Trophoblast cell (in vitro differentiated cells and primary cell): Measurements from ENCODE around the gene TSFM. TPM values are rescaled to one million over a fixed set of nuclear protein-coding genes. Genes with fewer than 3 reads are reported as not detected.
A peak's percentile ranks its signal among the peaks of the same experiment; 100 is the strongest.

Experiments used
- DNase-seq, 2 donors: peaks; one replicate each; pipeline ENCODE4 v3.0.0-alpha.2; 2016
- H2AFZ ChIP-seq: 2 replicates; pipeline ENCODE4 v1.6.1; 2013; ENCODE audit warnings: low read length, moderate library complexity, mild to moderate bottlenecking; ENCODE audit not compliant: insufficient read depth, poor library complexity
- H2AK5ac ChIP-seq: 2 replicates; pipeline ENCODE4 v1.6.1; 2013; ENCODE audit warnings: mild to moderate bottlenecking, low read length
- H2BK120ac ChIP-seq: 2 replicates; pipeline ENCODE4 v1.6.1; 2013; ENCODE audit warnings: low read length, mild to moderate bottlenecking, moderate library complexity; ENCODE audit not compliant: insufficient read depth, poor library complexity
- H2BK12ac ChIP-seq: 2 replicates; pipeline ENCODE4 v1.6.1; 2013; ENCODE audit warnings: mild to moderate bottlenecking, low read length, moderate library complexity
- H2BK5ac ChIP-seq: 2 replicates; pipeline ENCODE4 v1.6.1; 2013; ENCODE audit warnings: low read length, low read depth, moderate library complexity, mild to moderate bottlenecking; ENCODE audit not compliant: poor library complexity
- H3K14ac ChIP-seq: 2 replicates; pipeline ENCODE4 v1.6.1; 2013; ENCODE audit warnings: mild to moderate bottlenecking, low read length
- H3K18ac ChIP-seq: 2 replicates; pipeline ENCODE4 v1.6.1; 2013; ENCODE audit warnings: mild to moderate bottlenecking, low read length
- H3K23ac ChIP-seq: 2 replicates; pipeline ENCODE4 v1.6.1; 2013; ENCODE audit warnings: low read length
- H3K27ac ChIP-seq: 2 replicates; pipeline ENCODE4 v1.5.1; 2013; ENCODE audit warnings: low read depth, mild to moderate bottlenecking, inconsistent platforms, low read length, moderate library complexity
- H3K27me3 ChIP-seq: 2 replicates; pipeline ENCODE4 v1.6.1; 2013; ENCODE audit warnings: inconsistent platforms, mild to moderate bottlenecking, low read length, moderate library complexity; ENCODE audit not compliant: insufficient read depth
- H3K36me3 ChIP-seq, 2 experiments: 1 replicate in 1 of 2; 2 replicates in 1 of 2; pipeline ENCODE4 v1.6.1; 2013; ENCODE audit warnings: low read length in 2 of 2, mild to moderate bottlenecking in 2 of 2, moderate library complexity in 1 of 2; ENCODE audit not compliant: insufficient read depth in 2 of 2, control insufficient read depth in 1 of 2
- H3K4ac ChIP-seq: 2 replicates; pipeline ENCODE4 v1.6.1; 2013; ENCODE audit warnings: low read depth, mild to moderate bottlenecking, low read length, moderate library complexity
- H3K4me1 ChIP-seq, 2 experiments: 1 replicate in 1 of 2; 2 replicates in 1 of 2; pipeline ENCODE4 v1.6.1; 2013; ENCODE audit warnings: low read length in 2 of 2, mild to moderate bottlenecking in 2 of 2, moderate library complexity in 1 of 2; ENCODE audit not compliant: insufficient read depth in 2 of 2, control insufficient read depth in 1 of 2
- H3K4me2 ChIP-seq: 2 replicates; pipeline ENCODE4 v1.6.1; 2013; ENCODE audit warnings: inconsistent platforms, mild to moderate bottlenecking, low read length, moderate library complexity
- H3K4me3 ChIP-seq: 2 replicates; pipeline ENCODE4 v1.5.1; 2013; ENCODE audit warnings: mild to moderate bottlenecking, low read depth, low read length, inconsistent platforms
- H3K79me1 ChIP-seq: one replicate; pipeline ENCODE4 v1.6.1; 2013; ENCODE audit warnings: low read length
- H3K79me2 ChIP-seq: 2 replicates; pipeline ENCODE4 v1.6.1; 2013; ENCODE audit warnings: low read length, mild to moderate bottlenecking; ENCODE audit not compliant: control insufficient read depth, insufficient read depth, poor library complexity
- H3K9ac ChIP-seq: 2 replicates; pipeline ENCODE4 v1.6.1; 2013; ENCODE audit warnings: mild to moderate bottlenecking, low read length
- H3K9me3 ChIP-seq: 2 replicates; pipeline ENCODE4 v1.6.1; 2013; ENCODE audit warnings: low read depth, mild to moderate bottlenecking, control low read depth, inconsistent platforms, low read length; ENCODE audit not compliant: insufficient read depth
- H4K12ac ChIP-seq: 2 replicates; pipeline ENCODE4 v1.6.1; 2013; ENCODE audit warnings: low read depth, mild to moderate bottlenecking, low read length, moderate library complexity
- H4K8ac ChIP-seq: 2 replicates; pipeline ENCODE4 v1.6.1; 2013; ENCODE audit warnings: low read depth, mild to moderate bottlenecking, low read length, moderate library complexity
- H4K91ac ChIP-seq: one replicate; pipeline ENCODE4 v1.6.1; 2013; ENCODE audit warnings: low read depth, mild to moderate bottlenecking, low read length, moderate library complexity
- WGBS: extraction: QIAGEN DNeasy Blood & Tissue Kit; methylation state at CpG from one replicate; pipeline ENCODE4 v1.1.7; 2013; ENCODE audit warnings: missing lambda C conversion rate; ENCODE audit not compliant: insufficient read length, insufficient coverage; ENCODE audit errors: extremely low coverage; 5-methylcytosine and 5-hydroxymethylcytosine counted together
- polyA plus RNA-seq: library from polyadenylated mRNA; stranded (reverse); fragments of 200-250 nt; gene quantifications from 2 replicates; pipeline ENCODE4 v1.2.3, GENCODE V29; 2013

Gene TSFM
- 18.6 and 18.9 TPM in 2 replicates for polyA plus RNA-seq

DNA sequence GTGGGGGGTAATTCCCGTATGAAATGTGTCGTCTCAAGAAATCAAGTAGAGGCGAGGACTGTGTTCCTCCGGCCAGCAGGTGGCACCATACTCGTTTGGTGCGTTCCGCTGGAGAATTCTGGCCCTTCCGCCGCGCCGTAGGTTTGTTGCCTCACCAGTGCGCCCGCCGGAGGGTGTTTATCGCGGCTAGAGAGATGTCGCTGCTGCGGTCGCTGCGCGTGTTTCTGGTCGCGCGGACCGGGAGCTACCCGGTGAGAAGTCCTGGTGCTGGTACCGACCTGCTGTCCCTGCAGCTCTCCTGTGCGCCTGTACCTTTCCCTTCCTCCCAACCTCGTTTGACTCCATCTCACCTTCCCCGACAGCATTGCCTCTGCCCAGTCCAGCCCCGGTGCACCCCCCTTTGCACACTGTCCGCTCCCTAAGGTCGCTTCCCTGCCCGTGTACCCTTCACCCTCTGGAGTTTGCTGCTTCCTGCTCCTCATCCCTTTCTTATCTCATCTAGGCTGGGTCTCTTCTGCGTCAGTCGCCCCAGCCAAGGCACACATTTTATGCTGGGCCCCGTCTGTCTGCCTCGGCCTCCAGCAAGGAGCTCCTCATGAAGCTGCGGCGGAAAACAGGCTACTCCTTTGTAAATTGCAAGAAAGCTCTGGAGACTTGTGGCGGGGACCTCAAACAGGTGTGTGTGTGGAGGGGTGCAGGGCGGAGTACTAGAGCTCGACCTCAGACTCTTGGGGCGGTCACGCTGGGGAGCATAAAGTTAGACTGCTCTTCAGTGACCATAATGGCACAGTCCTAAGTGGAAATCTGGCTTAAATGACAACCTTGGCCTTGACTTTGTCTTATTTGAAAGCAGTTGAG is at the start of gene TSFM:
Gene TSFM (plus strand): TSS at position 180 of the 858 bp plus-strand sequence. CDS start 15 bp downstream, at position 195.
- Histone ChIP-seq H3K18ac (peak within 1 kb of the TSS; percentile 62), H3K36me3 (peaks cover 6 to 17% of the 10 kb centered on the region in 2 experiments), H3K27me3 (no peaks in the 10 kb centered on the region), H2BK12ac (no peak within 1 kb of the TSS), H3K4me1 (peaks cover 0 to 3% of the 10 kb centered on the region in 2 experiments), H2BK5ac (peak within 1 kb of the TSS; percentile 22), H2BK120ac (no peak within 1 kb of the TSS), H3K4ac (peak within 1 kb of the TSS; percentile 91), H3K9ac (peak within 1 kb of the TSS; percentile 91), H4K12ac (peak within 1 kb of the TSS; percentile 66), H3K23ac (no peak within 1 kb of the TSS), H3K9me3 (no peaks in the 10 kb centered on the region), H2AFZ (peak within 1 kb of the TSS; percentile 58), H3K4me3 (peak within 1 kb of the TSS; percentile 88), H4K91ac (peak within 1 kb of the TSS; percentile 25), H4K8ac (peak within 1 kb of the TSS; percentile 95), H3K79me1 (peaks cover 3% of the 10 kb centered on the region), H2AK5ac (no peak within 1 kb of the TSS), H3K14ac (peak within 1 kb of the TSS; percentile 59), H3K27ac (no peak within 1 kb of the TSS), H3K79me2 (peaks cover 7% of the 10 kb centered on the region), H3K4me2 (peak within 1 kb of the TSS; percentile 73)
- peak; percentile 90 to 100 for DNase-seq
- no CpG with 5 or more reads among the region's 45 CpGs for WGBS

DNA sequence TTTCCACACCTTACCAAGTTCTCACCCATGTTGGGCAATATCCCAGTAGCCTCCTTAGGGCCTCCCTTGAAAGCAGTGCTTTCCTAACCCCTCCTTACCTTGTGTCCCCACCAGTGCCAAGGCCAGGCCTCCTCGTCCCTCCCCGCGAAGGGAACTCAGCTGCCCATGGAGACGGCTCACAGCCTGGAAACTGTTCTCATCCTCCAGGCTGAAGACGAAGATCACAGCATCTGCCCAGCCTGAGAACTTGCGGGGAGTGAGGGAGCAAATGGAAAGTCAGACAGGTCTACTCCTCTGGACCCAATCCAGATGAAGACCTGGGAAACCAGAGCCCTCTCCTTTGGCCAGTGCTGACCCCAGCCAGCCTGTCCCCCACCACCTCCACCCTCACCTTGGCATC is 48.7 kb upstream of the TSFM start:
- no peak overlapping the region for H3K9ac ChIP-seq
- H3K4ac ChIP-seq = no peak overlapping the region
- peaks cover 6% of the 10 kb centered on the region for H3K9me3 ChIP-seq
- H3K4me1 ChIP-seq = peaks cover 0 to 7% of the 10 kb centered on the region in 2 experiments
- no peak overlapping the region for H3K4me3 ChIP-seq
- no peak overlapping the region for H3K18ac ChIP-seq
- H3K27me3 ChIP-seq = peaks cover 56% of the 10 kb centered on the region
- no peaks in the 10 kb centered on the region for H3K36me3 ChIP-seq
- H2AFZ ChIP-seq = no peak overlapping the region
- H3K14ac ChIP-seq = no peak overlapping the region
- H3K79me2 ChIP-seq = no peaks in the 10 kb centered on the region
- H4K8ac ChIP-seq = no peak overlapping the region
- WGBS = no CpG with 5 or more reads among the region's 6 CpGs
- no peak overlapping the region for H3K27ac ChIP-seq
- DNase-seq = no peak
- no peak overlapping the region for H2BK120ac ChIP-seq
- H3K23ac ChIP-seq = no peak overlapping the region
- H2BK12ac ChIP-seq = no peak overlapping the region
- no peak overlapping the region for H2BK5ac ChIP-seq
- H4K12ac ChIP-seq = no peak overlapping the region
- H3K79me1 ChIP-seq = no peaks in the 10 kb centered on the region
- no peak overlapping the region for H2AK5ac ChIP-seq
- H3K4me2 ChIP-seq = no peak overlapping the region
- H4K91ac ChIP-seq = no peak overlapping the region

DNA sequence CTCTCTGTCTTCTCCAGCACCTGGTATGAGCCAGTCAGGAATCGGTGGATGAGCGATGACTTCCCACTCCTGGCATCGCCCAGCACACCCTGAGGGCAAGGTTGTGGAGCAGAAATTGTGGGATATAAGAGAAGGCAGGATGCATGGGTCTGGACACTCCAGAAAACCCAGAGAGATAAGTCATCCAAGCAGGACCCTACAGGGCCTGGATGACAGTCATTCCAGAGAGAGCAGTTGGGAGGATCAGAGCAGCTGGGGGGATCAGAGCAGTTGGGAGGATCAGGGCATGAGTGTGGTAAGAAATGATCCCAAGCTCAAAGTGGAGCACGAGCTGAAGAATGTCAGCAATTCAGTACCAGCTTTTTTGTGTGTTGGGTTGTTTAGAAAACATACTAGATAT is 48.0 kb upstream of the TSFM start:
- H4K12ac ChIP-seq = no peak overlapping the region
- DNase-seq = peak; percentile 24 to 33
- no peak overlapping the region for H3K4me3 ChIP-seq

DNA sequence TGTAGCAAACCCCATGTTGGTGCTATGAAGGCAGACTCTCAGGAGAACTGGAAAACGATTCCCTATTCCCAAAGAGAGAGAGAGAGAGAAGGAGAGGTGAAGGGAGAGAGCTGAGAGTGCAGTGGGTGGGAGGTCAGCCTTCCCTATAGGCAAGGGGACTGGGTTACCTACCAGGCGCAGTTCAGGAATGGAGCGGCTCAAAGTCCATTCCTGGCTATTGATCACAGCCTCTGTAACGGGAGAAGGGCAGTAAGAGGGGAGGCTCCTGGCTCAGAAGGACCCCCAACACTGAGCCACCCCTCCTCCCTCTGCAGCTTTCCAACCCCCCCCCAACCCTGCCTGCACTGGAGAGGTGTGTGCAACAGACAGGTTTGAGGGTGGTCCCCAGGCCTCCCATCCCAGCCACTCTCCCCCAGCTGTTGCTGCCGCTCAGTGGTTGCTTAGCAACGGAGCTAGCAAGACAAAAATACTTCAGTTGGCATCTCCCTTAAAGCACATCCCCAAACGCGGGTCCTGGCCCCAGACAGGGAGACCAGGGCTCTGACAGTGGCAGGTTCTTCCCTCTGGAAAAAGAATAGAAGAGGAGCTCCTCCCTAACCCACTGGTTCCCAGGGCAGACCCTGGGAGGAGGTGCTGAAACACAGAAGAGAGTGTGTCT is 47.3 kb upstream of the TSFM start:
- DNase-seq = no peak
- no peaks in the 10 kb centered on the region for H3K36me3 ChIP-seq

More for the DNA sequence above, 48.0 kb upstream of the TSFM start:
- H4K91ac ChIP-seq = no peak overlapping the region
- no peak overlapping the region for H4K8ac ChIP-seq
- no peak overlapping the region for H3K27ac ChIP-seq
- H3K14ac ChIP-seq = no peak overlapping the region
- no peaks in the 10 kb centered on the region for H3K79me2 ChIP-seq
- no peak overlapping the region for H2AK5ac ChIP-seq
- no peak overlapping the region for H3K9ac ChIP-seq
- H2AFZ ChIP-seq = no peak overlapping the region
- no peak overlapping the region for H2BK120ac ChIP-seq
- H3K4ac ChIP-seq = no peak overlapping the region
- no peak overlapping the region for H2BK5ac ChIP-seq
- peaks cover 4% of the 10 kb centered on the region for H3K9me3 ChIP-seq
- peaks cover 59% of the 10 kb centered on the region for H3K27me3 ChIP-seq
- H3K36me3 ChIP-seq = no peaks in the 10 kb centered on the region
- H3K18ac ChIP-seq = no peak overlapping the region
- H2BK12ac ChIP-seq = no peak overlapping the region
- no peak overlapping the region for H3K23ac ChIP-seq
- no peaks in the 10 kb centered on the region for H3K79me1 ChIP-seq
- no CpG with 5 or more reads among the region's 4 CpGs for WGBS
- no peak overlapping the region for H3K4me2 ChIP-seq
- H3K4me1 ChIP-seq = peaks cover 0 to 7% of the 10 kb centered on the region in 2 experiments

More for the DNA sequence above, 47.3 kb upstream of the TSFM start:
- Histone ChIP-seq H3K4me2 (no peak overlapping the region), H4K8ac (no peak overlapping the region), H2BK5ac (no peak overlapping the region), H3K79me1 (no peaks in the 10 kb centered on the region), H3K14ac (no peak overlapping the region), H3K27ac (no peak overlapping the region), H3K4me1 (peaks cover 0 to 7% of the 10 kb centered on the region in 2 experiments), H2AK5ac (no peak overlapping the region), H2BK12ac (no peak overlapping the region), H4K12ac (no peak overlapping the region), H3K9ac (no peak overlapping the region), H3K27me3 (peaks cover 66% of the 10 kb centered on the region), H3K79me2 (no peaks in the 10 kb centered on the region), H3K9me3 (peaks cover 4% of the 10 kb centered on the region), H2BK120ac (no peak overlapping the region), H3K4me3 (no peak overlapping the region), H3K23ac (no peak overlapping the region), H3K18ac (no peak overlapping the region), H3K4ac (no peak overlapping the region), H4K91ac (no peak overlapping the region), H2AFZ (no peak overlapping the region)
- no CpG with 5 or more reads among the region's 8 CpGs for WGBS
